GM12801 (cell line): ENCODE results near the gene CDC5L.

Experiments
- CTCF ChIP-seq: IDR thresholded peaks from one replicate; pipeline ENCODE4 v1.5.1; 2011; ENCODE audit warnings: control low read depth; ENCODE audit not compliant: insufficient read length; ENCODE audit errors: extremely low read depth

The CDC5L gene

DNA sequence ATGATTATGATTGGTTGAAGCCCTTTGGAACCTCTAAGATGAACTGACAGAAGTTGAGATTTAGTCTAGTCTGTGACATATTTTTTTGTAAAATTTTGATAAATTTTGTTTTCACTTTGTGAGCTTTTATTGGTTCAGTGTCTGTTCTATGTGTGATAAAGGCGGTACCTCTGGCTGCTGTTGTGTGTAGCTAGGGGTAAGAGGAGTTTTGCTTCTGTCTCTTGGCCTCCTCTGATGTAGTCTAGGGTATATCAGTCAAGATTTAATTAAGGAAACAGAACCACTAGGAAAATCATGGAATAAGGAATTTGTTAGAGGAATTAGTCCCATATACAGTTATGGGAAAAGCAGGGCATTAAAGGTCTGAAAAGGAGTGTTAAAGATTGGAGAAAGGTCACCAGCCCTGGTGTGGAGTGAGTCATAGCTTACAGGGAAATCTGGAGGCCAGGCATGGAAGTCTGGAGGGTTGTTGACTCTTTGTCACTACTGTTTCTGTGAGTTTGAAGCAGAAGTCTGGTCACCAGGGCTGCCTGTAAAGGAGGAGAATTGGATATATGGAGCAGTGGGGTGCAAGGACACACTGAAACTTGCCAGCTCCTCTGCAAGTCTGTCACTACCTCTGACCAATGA lies 28.5 kb downstream of the CDC5L start:
- TF ChIP-seq CTCF = no peak

- no peak for TF ChIP-seq CTCF
Observed at GRCh38 chr6:44422531-44422930, 35.0 kb downstream of the CDC5L start.

- no peak for TF ChIP-seq CTCF
Observed at GRCh38 chr6:44423306-44423705, 35.8 kb downstream of the CDC5L start.

GRCh38 chr6:44425951-44426350 lies 38.4 kb downstream of the CDC5L start:
- TF ChIP-seq CTCF = no peak

DNA sequence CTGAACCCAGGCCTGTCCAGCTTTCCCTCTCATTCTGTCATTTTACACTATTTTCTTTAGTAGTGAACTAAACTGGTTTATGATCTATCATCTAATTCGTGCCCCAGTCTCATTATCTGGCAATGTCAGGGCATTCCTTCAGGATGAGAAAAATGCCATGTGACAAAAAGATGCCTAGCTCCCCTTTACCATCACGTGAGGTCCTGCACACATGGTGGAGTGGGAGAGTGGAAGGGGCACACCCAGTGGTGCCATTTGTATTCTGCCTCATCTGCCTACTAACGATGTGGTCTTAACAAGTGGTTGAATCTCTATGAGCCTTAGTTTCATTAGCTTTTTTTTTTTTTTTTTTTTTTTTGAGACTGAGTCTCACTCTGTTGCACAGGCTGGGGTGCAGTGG lies 41.2 kb downstream of the CDC5L start:
- TF ChIP-seq CTCF = no peak

DNA sequence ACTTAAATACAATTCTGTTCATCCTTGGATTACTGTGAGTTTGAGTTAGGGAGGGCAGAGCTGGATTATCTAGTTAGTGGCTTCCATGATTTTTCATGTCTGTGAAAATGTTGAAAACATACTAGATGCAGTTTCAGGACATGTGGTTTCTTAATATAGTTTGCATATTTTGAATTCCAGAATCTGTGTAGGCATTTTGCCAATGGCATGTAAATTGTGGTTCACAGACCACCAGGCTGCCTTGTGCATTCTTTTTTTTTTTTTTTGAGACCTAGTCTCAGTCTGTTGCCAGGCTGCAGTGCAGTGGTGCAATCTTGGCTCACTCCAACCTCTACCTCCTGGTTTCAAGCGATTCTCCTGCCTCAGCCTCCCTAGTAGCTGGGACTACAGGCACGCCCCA lies 42.8 kb downstream of the CDC5L start:
- no peak for TF ChIP-seq CTCF

DNA sequence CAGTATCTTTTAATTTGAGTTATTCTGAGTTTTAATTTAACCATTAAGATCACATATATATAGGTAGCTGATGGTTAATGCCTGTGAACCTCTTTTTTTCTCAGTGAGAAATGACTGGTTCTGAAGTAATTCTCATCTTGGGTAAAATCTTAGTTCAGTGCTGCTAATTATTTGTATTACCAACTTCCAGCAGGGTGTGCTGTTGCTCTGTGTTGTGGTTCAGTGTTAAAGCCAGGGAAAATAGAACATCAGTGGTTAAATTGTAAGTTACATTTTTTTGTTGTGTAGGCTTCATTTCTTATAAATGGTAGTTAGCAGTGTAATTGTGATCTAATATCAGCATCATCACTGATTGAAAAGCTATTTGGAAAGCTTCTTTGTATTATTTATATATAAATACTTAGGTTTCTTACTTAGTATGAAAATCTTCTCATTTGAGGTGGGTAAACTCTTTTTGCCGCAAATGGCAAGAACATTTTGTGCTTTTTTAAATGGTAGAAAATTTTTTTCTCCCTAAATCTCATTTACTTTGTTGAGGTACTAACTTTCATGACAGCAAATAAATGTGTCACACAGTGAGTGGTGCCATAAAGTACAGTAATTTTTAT lies 43.7 kb downstream of the CDC5L start:
- no peak for TF ChIP-seq CTCF
